Activated T-cell treated with anti-CD3 and anti-CD28 coated beads for 4 hours (primary cell): ENCODE data around the gene CELF6.

Experiments
- DNase-seq: peaks from one replicate; pipeline ENCODE4 v3.0.0-alpha.2; 2020

Gene CELF6

DNA sequence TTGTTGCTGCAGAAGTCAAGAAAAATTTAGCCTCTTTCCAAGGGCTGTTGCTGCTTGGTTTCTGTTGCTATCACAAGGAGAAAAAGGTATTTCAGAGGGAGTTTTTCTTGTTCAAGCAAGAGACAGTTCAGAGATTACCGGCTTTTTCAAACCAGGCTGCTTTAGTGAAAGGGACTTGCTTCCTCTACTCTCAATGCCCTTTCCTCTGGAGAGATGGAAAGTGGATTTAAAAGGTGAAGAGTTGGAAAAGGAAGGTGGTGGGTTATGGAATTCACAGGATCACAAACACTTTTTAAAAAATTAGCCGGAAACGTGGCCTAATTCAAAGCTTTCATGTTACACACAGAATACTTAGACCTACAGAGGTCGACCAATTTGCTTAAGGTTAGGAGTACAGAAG is 48.7 kb downstream of the CELF6 start:
- no peak for DNase-seq

DNA sequence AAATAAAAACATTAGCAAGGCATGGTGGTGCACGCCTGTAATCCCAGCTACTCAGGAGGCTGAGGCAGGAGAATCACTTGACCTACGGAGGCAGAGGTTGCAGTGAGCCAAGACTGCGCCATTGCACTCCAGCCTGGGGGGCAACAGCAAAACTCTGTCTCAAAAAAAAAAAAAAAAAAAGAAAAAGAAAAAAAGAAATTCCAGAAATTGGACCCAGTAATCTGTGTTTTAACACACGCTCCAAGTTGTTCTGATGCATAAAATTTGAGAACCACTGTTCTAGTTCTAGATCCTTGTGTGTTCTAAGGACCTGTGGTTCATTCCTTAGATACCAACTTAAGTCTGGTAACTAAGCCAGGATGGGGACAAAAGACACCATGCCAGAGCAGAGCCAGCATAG is 50.2 kb downstream of the CELF6 start:
- no peak for DNase-seq

- no peak for DNase-seq
Measured at GRCh38 chr15:72265031-72265430, 54.9 kb downstream of the CELF6 start.

DNA sequence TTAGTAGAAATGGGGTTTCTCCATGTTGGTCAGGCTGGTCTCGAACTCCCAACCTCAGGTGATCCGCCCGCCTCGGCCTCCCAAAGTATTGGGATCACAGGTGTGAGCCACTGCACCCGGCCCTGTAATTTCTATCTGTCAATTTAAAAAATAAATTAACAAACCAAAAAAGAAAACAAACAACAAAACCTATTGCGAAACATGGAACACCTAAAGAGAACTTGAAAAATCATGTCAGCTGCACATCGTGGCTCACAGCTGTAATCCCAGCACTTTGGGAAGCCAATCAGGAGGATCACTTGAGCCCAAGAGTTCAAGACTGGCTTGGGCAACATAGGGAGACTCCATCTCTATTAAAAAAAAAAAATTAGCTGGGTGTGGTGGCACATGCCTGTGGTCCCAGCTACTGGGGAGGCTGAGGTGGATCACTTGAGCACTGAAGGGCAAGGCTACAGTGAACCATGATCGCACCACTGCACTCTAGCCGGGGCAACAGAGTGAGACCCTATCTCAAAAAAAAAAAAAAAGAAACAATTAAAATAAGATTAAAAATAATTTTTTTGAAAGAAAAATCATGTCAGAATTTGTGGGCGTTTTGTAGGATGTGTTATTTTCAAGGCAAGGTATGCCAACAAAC is 67.2 kb downstream of the CELF6 start:
- no peak for DNase-seq

GRCh38 chr15:72249142-72249810 is 70.7 kb downstream of the CELF6 start:
- DNase-seq, result no peak

- no peak for DNase-seq
Measured at GRCh38 chr15:72248514-72248913, 71.4 kb downstream of the CELF6 start.

DNA sequence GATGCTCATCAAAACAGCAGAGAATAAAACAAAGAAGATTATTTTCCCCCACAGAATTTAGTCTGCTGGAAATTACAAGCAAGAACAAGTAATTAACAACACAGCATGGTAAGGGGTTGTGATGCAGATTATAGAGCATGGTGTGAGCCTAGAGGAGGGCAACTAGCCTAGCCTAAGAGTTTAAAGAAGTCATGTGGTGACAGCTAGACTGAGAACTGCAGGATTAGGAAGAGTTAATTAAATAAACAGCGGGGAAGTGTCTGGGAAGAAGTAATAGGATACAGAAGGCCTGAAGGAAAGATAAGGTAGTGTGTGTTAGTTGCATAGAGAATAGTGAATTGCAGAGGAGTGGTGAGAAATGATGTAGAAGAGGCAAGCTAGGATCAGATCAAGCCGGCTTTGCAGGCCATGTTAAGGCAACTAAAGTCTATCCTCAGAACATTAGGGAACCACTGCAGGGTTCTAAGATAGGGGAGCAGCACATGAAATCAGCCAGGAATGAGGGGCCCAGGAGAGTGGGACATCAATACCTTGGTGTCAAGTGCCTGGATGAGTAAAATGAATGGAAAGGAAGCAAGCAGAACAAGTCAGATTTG is 77.1 kb downstream of the CELF6 start:
- no peak for DNase-seq

DNA sequence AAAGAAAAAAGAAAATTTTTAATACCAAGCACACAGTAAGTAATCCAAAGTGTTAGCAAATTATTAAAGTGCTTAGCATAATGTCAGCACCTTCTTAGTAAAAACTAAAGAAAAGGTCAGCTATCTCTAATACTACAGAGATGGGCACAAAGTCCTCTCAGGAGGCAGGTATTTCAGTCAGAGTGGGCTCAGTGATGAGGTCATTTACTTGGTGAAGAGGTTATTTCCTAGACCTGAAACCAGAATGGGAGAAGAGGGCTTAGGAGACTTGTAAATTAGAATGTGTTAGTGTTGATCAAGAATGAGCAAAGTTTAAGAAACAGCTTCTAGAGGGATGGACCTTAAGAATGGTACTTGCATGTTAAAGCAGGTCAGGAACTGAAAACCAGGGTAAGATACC is 80.3 kb downstream of the CELF6 start:
- no peak for DNase-seq

GRCh38 chr15:72238586-72238985 is 81.4 kb downstream of the CELF6 start:
- DNase-seq, result no peak

GRCh38 chr15:72237853-72238224 is 82.1 kb downstream of the CELF6 start:
- DNase-seq, result no peak

DNA sequence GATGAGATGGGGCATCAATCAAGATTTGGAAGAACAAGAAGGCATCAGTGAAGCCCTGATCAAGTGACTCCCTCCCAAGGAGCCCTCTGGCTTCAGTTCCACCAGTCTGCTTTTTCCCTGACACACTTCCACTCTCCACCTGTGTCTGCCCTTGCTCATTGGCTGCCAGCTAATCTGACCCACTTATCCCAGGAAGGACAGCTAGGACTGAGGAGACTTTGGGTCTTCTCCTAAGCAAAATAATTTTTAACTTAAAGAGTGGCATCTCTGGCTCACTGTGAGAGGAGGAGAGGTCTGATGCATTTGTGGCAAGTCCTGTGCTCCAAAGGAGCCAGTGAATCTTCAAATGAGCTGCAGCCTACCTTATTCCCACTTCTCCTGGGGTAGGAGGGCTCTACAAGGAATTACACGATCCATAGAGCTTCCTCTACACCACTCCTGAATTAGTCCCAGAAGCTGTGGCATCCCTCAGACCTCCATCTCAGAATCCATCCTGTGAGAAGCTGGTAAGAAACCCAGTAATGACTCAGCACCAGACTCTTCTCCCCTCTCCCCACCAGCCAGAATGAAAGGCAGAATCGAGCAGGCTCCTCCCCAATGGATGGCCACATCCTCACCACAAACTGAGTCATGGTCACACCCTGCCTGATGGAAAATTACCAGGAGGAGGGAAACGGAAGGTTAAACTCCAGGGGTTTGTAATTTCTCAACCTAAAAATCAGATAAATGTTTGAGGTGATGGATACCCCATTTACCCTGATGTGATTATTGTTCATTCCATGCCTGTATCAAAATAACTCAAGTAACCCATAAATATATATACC is 82.7 kb downstream of the CELF6 start:
- peak; percentile 55 for DNase-seq

DNA sequence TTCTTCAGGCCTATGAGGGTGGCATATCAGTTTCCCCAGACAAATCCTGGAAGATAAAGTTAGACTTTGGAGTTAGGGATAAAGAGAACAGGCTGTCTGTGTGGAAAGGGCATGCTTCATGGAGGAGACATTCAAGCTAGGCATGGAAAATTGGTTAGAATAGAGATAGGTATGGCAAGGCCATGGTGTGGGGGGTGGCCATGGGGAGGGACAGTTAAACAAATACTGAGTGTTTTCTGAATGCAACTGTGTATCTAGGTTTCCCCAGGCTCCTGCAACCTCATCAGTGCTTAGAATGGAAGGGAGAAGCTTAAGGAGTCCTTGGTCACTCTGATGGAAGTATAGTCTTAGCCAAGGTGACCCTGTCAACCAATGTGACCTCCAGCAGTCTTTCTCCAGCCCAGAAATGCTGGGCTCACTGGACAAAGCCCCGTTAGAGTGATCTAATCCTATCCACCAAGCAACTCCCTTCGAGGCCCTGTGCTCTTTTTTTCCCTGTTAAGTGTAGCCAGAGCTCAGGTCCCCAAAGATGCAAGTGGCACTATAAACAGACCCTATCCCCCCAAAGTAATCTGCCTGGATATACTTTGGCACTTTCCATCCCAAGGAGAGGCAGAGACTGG is 83.5 kb downstream of the CELF6 start:
- no peak for DNase-seq

- no peak for DNase-seq
Measured at GRCh38 chr15:72235298-72235697, 84.7 kb downstream of the CELF6 start.
